Measurements from ENCODE around the gene ANKRD65. TPM values are rescaled to one million over a fixed set of nuclear protein-coding genes. Genes with fewer than 3 reads are reported as not detected.

ANKRD65 gene
- total RNA-seq, 1 experiment from 2014 or later: not detected

DNA sequence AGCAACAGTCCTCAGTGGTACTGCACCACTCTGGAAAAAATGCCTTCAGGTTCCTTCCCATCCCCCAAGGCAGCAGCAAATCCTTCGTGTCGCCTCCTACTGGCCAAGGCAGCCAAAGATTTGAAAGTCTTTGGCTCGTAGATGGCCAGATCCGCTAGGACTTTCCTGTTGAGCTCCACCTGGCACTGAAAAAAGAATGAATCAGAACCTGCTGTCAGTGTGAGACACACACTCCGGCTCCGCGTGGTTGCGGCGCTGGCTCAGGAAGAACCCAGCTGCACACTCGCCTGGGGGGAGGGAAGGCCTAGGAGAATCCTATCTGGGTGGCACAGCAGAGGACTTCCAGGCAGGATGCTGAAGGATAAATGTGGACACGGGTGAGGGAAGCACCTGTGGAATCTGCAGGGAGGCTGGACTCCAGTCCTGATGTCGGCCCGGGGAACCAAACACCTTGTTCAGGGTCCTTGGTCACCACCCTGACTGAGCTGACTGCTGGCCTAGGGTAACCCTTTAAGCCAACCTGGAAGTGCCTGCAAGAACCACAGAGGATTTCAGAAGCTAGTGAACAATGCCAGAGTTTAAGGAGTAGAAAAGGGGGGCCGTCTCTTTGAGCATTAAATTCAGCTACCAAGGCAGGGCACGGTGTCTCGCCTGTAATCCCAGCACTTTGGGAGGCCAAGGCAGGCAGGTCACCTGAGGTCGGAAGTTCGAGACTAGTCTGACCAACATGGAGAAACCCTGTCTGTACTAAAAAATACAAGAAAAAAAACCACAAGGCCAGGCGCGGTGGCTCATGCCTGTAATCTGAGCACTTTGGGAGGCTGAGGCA, 18.8 kb downstream of the ANKRD65 start:
- Histone ChIP-seq H3K36me3 (ENCODE audit: control insufficient read depth in 1 of 2, insufficient read depth in 2 of 2, low read length in 2 of 2) (peaks cover 20 to 49% of the 10 kb centered on the region in 2 experiments), H3K9me2 (ENCODE audit: insufficient read depth) (no peaks in the 10 kb centered on the region), H3K79me2 (ENCODE audit: insufficient read depth, low read length) (peaks cover 85% of the 10 kb centered on the region), H4K20me1 (ENCODE audit: insufficient read depth) (peaks cover 5% of the 10 kb centered on the region; the same call in 1 of the 2 replicates), H3K4me3 (replicated peaks in 1 of 2; ENCODE audit: low read depth in 1 of 2, low read length in 2 of 2) (no peak overlapping the region), H3K9ac (ENCODE audit: low read length) (no peak overlapping the region), H3K4me2 (ENCODE audit: low read length) (peak overlapping the region; percentile 98; the same call in 1 of the 2 replicates), H3K9me3 (ENCODE audit: control insufficient read depth in 1 of 2, insufficient read depth in 1 of 2, low read depth in 1 of 2, low read length in 2 of 2) (no peaks in the 10 kb centered on the region), H2AFZ (ENCODE audit: low read depth, low read length, poor library complexity, severe bottlenecking) (no peak overlapping the region), H3K27ac (ENCODE audit: low read depth, low read length) (peak overlapping the region; percentile 86), H3K4me1 (ENCODE audit: control insufficient read depth in 1 of 2, insufficient read depth in 2 of 2, low read length in 2 of 2) (peaks cover 19 to 56% of the 10 kb centered on the region in 2 experiments), H3K27me3 (ENCODE audit: insufficient read depth, low read length) (no peaks in the 10 kb centered on the region)
- TF ChIP-seq EGR1 (IDR thresholded peaks at IDR 0.05; ENCODE audit: low read depth) (no peak), POLR2A (IDR thresholded peaks at IDR 0.05; ENCODE audit: borderline replicate concordance, extremely low read depth, insufficient read depth, insufficient read length) (no peak), SP1 (IDR thresholded peaks at IDR 0.05; ENCODE audit: low read depth) (no peak), TCF7L2 (IDR thresholded peaks at IDR 0.05; ENCODE audit: borderline replicate concordance, extremely low read depth, insufficient read depth, insufficient read length) (no peak), YY1 (IDR thresholded peaks at IDR 0.05; ENCODE audit: extremely low read depth, insufficient replicate concordance, low read depth, low read length) (peak; percentile 17)
- TF ChIP-seq, protein P1, sequence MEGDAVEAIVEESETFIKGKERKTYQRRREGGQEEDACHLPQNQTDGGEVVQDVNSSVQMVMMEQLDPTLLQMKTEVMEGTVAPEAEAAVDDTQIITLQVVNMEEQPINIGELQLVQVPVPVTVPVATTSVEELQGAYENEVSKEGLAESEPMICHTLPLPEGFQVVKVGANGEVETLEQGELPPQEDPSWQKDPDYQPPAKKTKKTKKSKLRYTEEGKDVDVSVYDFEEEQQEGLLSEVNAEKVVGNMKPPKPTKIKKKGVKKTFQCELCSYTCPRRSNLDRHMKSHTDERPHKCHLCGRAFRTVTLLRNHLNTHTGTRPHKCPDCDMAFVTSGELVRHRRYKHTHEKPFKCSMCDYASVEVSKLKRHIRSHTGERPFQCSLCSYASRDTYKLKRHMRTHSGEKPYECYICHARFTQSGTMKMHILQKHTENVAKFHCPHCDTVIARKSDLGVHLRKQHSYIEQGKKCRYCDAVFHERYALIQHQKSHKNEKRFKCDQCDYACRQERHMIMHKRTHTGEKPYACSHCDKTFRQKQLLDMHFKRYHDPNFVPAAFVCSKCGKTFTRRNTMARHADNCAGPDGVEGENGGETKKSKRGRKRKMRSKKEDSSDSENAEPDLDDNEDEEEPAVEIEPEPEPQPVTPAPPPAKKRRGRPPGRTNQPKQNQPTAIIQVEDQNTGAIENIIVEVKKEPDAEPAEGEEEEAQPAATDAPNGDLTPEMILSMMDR (IDR thresholded peaks at IDR 0.05 in 2 of 3, conservative IDR thresholded peaks at IDR 0.05 in 1 of 3; ENCODE audit: borderline replicate concordance in 1 of 3, insufficient read depth in 1 of 3, low read depth in 2 of 3, low read length in 2 of 3): peak in 2 of 3 experiments; percentile 87; a peak in 4 of 6 replicates
- ATAC-seq (peak; percentile 19; the same call in 1 of the 2 replicates), DNase-seq (ENCODE audit: low read depth, low spot score) (peak; percentile 52)
- BruUV-seq (replicated peaks): no TSS peak
- ChIA-PET CTCF (interaction anchor here (1.0 to 1.6 kb wide), 6 partner anchors 12 to 102 kb away, joined by 3 to 9 read pairs (median 4); partner anchors contain the start of gene AURKAIP1), POLR2A (interaction anchor here (0.7 kb wide), 1 partner anchor 9 kb away, joined by 3 read pairs; no protein-coding TSS in a partner anchor), RAD21 (ENCODE audit: low non-redundant PET in 1 of 2, low total read pairs in 2 of 2, uncharacterized antibody in 2 of 2, unreplicated experiment in 2 of 2) (no interaction called here)
- intact Hi-C loops (cut with micrococcal nuclease): loop anchor here (2.0 kb wide), 1 partner anchor 39 kb away; no protein-coding TSS in a partner anchor
